ENCODE measurements around the gene DHRS2.

DNA sequence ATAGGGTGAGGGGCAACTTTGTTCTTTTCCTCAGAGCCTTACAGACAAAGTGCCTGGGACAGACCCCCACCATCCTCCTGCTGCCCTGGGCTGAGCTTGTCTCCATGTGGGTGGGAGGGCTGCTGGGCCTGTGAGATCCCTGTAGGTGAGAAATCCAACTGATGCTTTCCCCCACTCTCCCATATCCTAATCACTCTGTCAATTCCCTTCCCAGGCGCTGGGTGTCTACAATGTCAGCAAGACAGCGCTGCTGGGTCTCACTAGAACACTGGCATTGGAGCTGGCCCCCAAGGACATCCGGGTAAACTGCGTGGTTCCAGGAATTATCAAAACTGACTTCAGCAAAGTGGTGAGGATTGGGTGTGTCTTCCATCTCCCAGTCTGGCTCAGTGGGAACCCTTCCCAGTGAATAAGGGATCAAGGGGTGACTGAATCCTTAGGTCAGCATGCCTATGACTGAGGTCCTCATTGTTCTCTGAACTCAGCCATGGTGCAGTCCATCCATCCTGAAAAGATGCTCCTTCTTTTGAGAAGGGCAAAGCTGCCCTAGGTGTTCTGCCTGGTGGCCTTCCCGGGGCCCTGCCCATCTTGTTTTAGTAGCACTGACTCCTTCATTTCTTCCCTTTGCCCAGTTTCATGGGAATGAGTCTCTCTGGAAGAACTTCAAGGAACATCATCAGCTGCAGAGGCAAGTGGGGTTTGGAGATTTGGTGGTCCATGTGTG is 8.2 kb downstream of the DHRS2 start:
- TF ChIP-seq, protein P1, sequence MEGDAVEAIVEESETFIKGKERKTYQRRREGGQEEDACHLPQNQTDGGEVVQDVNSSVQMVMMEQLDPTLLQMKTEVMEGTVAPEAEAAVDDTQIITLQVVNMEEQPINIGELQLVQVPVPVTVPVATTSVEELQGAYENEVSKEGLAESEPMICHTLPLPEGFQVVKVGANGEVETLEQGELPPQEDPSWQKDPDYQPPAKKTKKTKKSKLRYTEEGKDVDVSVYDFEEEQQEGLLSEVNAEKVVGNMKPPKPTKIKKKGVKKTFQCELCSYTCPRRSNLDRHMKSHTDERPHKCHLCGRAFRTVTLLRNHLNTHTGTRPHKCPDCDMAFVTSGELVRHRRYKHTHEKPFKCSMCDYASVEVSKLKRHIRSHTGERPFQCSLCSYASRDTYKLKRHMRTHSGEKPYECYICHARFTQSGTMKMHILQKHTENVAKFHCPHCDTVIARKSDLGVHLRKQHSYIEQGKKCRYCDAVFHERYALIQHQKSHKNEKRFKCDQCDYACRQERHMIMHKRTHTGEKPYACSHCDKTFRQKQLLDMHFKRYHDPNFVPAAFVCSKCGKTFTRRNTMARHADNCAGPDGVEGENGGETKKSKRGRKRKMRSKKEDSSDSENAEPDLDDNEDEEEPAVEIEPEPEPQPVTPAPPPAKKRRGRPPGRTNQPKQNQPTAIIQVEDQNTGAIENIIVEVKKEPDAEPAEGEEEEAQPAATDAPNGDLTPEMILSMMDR (IDR thresholded peaks at IDR 0.05): no peak
- no peak for TF ChIP-seq POLR2A (IDR thresholded peaks at IDR 0.05)
